H1 (cell line): ENCODE measurements around the gene TRAPPC12. TPM values are rescaled to one million over a fixed set of nuclear protein-coding genes. Genes with fewer than 3 reads are reported as not detected.

Source experiments
- CTCF ChIA-PET: fragments of 300-600 bp; sonication (Branson Sonifier 250); formaldehyde crosslinking; loops from one replicate; lab custom pipeline; 2021; ENCODE audit not compliant: partially characterized antibody; lab: Charles Lee
- POLR2A ChIA-PET: fragments of 300-600 bp; sonication (Branson Sonifier 250); formaldehyde crosslinking; loops from one replicate; lab custom pipeline; 2021; ENCODE audit warnings: inconsistent platforms; ENCODE audit not compliant: partially characterized antibody; lab: Charles Lee
- DNase-seq, 2 experiments: peaks; one replicate each; pipeline versions ENCODE4 v3.0.0 to v3.0.0-alpha.2; 2010 to 2022; ENCODE audit warnings: low spot score in 2 of 2, low read depth in 1 of 2, mixed read lengths in 1 of 2
- FAIRE-seq: peaks from 2 replicates; lab custom pipeline; 2011; peaks lifted over from hg19 to GRCh38; lab: Jason Lieb, UNC
- H2AFZ ChIP-seq: 2 replicates; pipeline ENCODE4 v1.8.1; 2012; ENCODE audit warnings: low read length, inconsistent platforms
- H2AK5ac ChIP-seq: 2 replicates; pipeline ENCODE4 v1.6.1; 2013; ENCODE audit warnings: low read depth, low read length
- H2BK120ac ChIP-seq: replicated peaks from 2 replicates; pipeline ENCODE3; 2013; ENCODE audit warnings: low read depth, low read length, inconsistent platforms
- H2BK12ac ChIP-seq: 2 replicates; pipeline ENCODE4 v1.6.1; 2013; ENCODE audit warnings: low read depth, low read length
- H2BK15ac ChIP-seq: 2 replicates; pipeline ENCODE4 v1.6.1; 2013; ENCODE audit warnings: low read length
- H2BK20ac ChIP-seq: 2 replicates; pipeline ENCODE4 v1.6.1; 2013; ENCODE audit warnings: low read length
- H2BK5ac ChIP-seq: 2 replicates; pipeline ENCODE4 v1.6.1; 2013; ENCODE audit warnings: low read depth, low read length
- H3K14ac ChIP-seq: 2 replicates; pipeline ENCODE4 v1.6.1; 2013; ENCODE audit warnings: inconsistent platforms; ENCODE audit not compliant: insufficient read length
- H3K18ac ChIP-seq: 2 replicates; pipeline ENCODE4 v1.6.1; 2013; ENCODE audit warnings: low read length; ENCODE audit errors: extremely low read depth
- H3K23ac ChIP-seq: 2 replicates; pipeline ENCODE4 v1.6.1; 2013; ENCODE audit warnings: inconsistent platforms; ENCODE audit not compliant: insufficient read length
- H3K23me2 ChIP-seq: 2 replicates; pipeline ENCODE4 v1.6.1; 2013; ENCODE audit warnings: low read depth, low read length
- H3K27ac ChIP-seq: 2 replicates; pipeline ENCODE4 v1.6.1; 2011; ENCODE audit warnings: low read depth, low read length, inconsistent platforms
- H3K27me3 ChIP-seq, 4 experiments: replicated peaks in 1 of 4; 1 replicate in 1 of 4; 2 replicates in 3 of 4; pipeline versions ENCODE4 v1.6.1 to v1.8.1; 2011 to 2013; ENCODE audit warnings: low read length in 3 of 4, mild to moderate bottlenecking in 3 of 4, inconsistent platforms in 2 of 4, mixed read lengths in 2 of 4, moderate library complexity in 1 of 4; ENCODE audit not compliant: control insufficient read depth in 3 of 4, insufficient read depth in 3 of 4; ENCODE audit errors: extremely low read depth in 1 of 4
- H3K36me3 ChIP-seq, 4 experiments: 2 replicates each; pipeline versions ENCODE4 v1.6.1 to v1.8.1; 2011 to 2013; ENCODE audit warnings: mild to moderate bottlenecking in 4 of 4, low read length in 3 of 4, moderate library complexity in 2 of 4, control low read depth in 1 of 4, inconsistent platforms in 1 of 4; ENCODE audit not compliant: insufficient read depth in 4 of 4, control insufficient read depth in 2 of 4
- H3K4ac ChIP-seq: replicated peaks from 2 replicates; pipeline ENCODE3; 2013; ENCODE audit warnings: low read length, low read depth, mixed read lengths, inconsistent platforms; ENCODE audit not compliant: insufficient read length
- H3K4me1 ChIP-seq, 4 experiments: replicated peaks in 1 of 4; 1 replicate in 1 of 4; 2 replicates in 3 of 4; pipeline versions ENCODE4 v1.6.1 to v1.8.1; 2011 to 2013; ENCODE audit warnings: low read length in 3 of 4, inconsistent platforms in 2 of 4, mixed read lengths in 1 of 4; ENCODE audit not compliant: insufficient read depth in 4 of 4, control insufficient read depth in 3 of 4
- H3K4me2 ChIP-seq, 2 experiments: 2 replicates each; pipeline versions ENCODE4 v1.6.1 to v1.8.1; 2011 to 2013; ENCODE audit warnings: low read depth in 2 of 2, low read length in 2 of 2, control low read depth in 1 of 2, inconsistent platforms in 1 of 2, mild to moderate bottlenecking in 1 of 2; ENCODE audit not compliant: insufficient read depth in 1 of 2
- H3K4me3 ChIP-seq, 4 experiments: fragments of 200-600, 300-600 bp in 1 of 4; sonication (generic), shearing (Covaris generic), sonication (Bioruptor Twin) in 1 of 4; 2 replicates each; pipeline versions ENCODE4 v1.5.1 to v1.8.1; 2011 to 2016; ENCODE audit warnings: low read length in 4 of 4, low read depth in 3 of 4, control low read depth in 2 of 4, inconsistent platforms in 2 of 4, mild to moderate bottlenecking in 2 of 4, mixed read lengths in 1 of 4, moderate library complexity in 1 of 4; ENCODE audit not compliant: insufficient read depth in 2 of 4; ENCODE audit errors: extremely low read depth in 1 of 4
- H3K56ac ChIP-seq: replicated peaks from 2 replicates; pipeline ENCODE3; 2013; ENCODE audit warnings: low read depth, mild to moderate bottlenecking, mixed read lengths, low read length, inconsistent platforms; ENCODE audit not compliant: insufficient read length
- H3K79me1 ChIP-seq: 2 replicates; pipeline ENCODE4 v1.6.1; 2013; ENCODE audit warnings: low read depth, low read length, control low read depth
- H3K79me2 ChIP-seq, 2 experiments: 2 replicates each; pipeline versions ENCODE4 v1.6.1 to v1.8.1; 2012 to 2013; ENCODE audit warnings: low read length in 2 of 2, mild to moderate bottlenecking in 2 of 2, inconsistent platforms in 1 of 2; ENCODE audit not compliant: insufficient read depth in 2 of 2, control insufficient read depth in 1 of 2
- H3K9ac ChIP-seq, 4 experiments: replicated peaks in 1 of 4; 1 replicate in 1 of 4; 2 replicates in 3 of 4; pipeline versions ENCODE4 v1.6.1 to v1.8.1; 2011 to 2013; ENCODE audit warnings: low read depth in 3 of 4, low read length in 3 of 4, control low read depth in 2 of 4, mild to moderate bottlenecking in 2 of 4, moderate library complexity in 2 of 4, inconsistent platforms in 1 of 4; ENCODE audit errors: extremely low read depth in 1 of 4
- H3K9me3 ChIP-seq, 2 experiments: 2 replicates each; pipeline versions ENCODE4 v1.6.1 to v1.8.1; 2012 to 2013; ENCODE audit warnings: mild to moderate bottlenecking in 2 of 2, moderate library complexity in 2 of 2, control low read depth in 1 of 2, inconsistent platforms in 1 of 2, low read depth in 1 of 2, low read length in 1 of 2, mixed read lengths in 1 of 2; ENCODE audit not compliant: insufficient read depth in 2 of 2
- H4K20me1 ChIP-seq, 2 experiments: replicated peaks in 1 of 2; 2 replicates each; pipeline versions ENCODE3 to v1.8.1; 2011 to 2013; ENCODE audit warnings: inconsistent platforms in 2 of 2, low read length in 2 of 2, mild to moderate bottlenecking in 1 of 2; ENCODE audit not compliant: insufficient read depth in 2 of 2, control insufficient read depth in 1 of 2
- H4K5ac ChIP-seq: 2 replicates; pipeline ENCODE4 v1.6.1; 2013; ENCODE audit warnings: low read length, low read depth, mixed read lengths, inconsistent platforms; ENCODE audit not compliant: insufficient read length
- H4K8ac ChIP-seq: 2 replicates; pipeline ENCODE4 v1.8.0; 2013; ENCODE audit warnings: mild to moderate bottlenecking, moderate library complexity, low read length, inconsistent platforms; ENCODE audit not compliant: insufficient read depth; ENCODE audit errors: extremely low read depth
- H4K91ac ChIP-seq: replicated peaks from 2 replicates; pipeline ENCODE3; 2013; ENCODE audit warnings: low read length, mixed read lengths, inconsistent platforms; ENCODE audit not compliant: insufficient read length
- CTCF ChIP-seq, 3 experiments: IDR thresholded peaks; 1 replicate in 2 of 3; 2 replicates in 1 of 3; pipeline versions ENCODE4 v1.5.1 to v1.6.1; 2011; ENCODE audit warnings: low read length in 3 of 3, mild to moderate bottlenecking in 3 of 3, inconsistent platforms in 2 of 3, low read depth in 1 of 3, moderate library complexity in 1 of 3; ENCODE audit not compliant: insufficient read depth in 1 of 3; ENCODE audit errors: control extremely low read depth in 1 of 3
- POLR2AphosphoS5 ChIP-seq: IDR thresholded peaks from 2 replicates; pipeline ENCODE4 v1.6.1; 2011; ENCODE audit warnings: low read depth, low read length
- WGBS, 2 experiments: shearing (Covaris generic) in 1 of 2; methylation state at CpG; one replicate each; pipeline versions ENCODE4 v1.1.6 to v1.1.7; 2013 to 2015; ENCODE audit warnings: low lambda C conversion rate in 2 of 2, mixed read lengths in 2 of 2, inconsistent platforms in 1 of 2, low coverage in 1 of 2, missing lambda C conversion rate in 1 of 2; ENCODE audit not compliant: insufficient replicate concordance in 2 of 2, insufficient coverage in 1 of 2, insufficient read length in 1 of 2; ENCODE audit errors: extremely low coverage in 1 of 2, missing lambda C conversion rate in 1 of 2; 5-methylcytosine and 5-hydroxymethylcytosine counted together
- polyA plus RNA-seq, 7 experiments: library from polyadenylated mRNA; depleted of rRNA in 3 of 7; stranded (reverse) in 5 of 7; unstranded in 2 of 7; fragments of >200 nt in 5 of 7; fragments of 200-250 nt in 2 of 7; gene quantifications; 1 replicate in 5 of 7; 2 replicates in 1 of 7; 4 replicates in 1 of 7; pipeline versions ENCODE4 v1.2.1 to v1.2.3, GENCODE V29; 2011 to 2013; ENCODE audit warnings: missing spikeins in 2 of 7, mixed read lengths in 2 of 7
- total RNA-seq: library from RNA; stranded (reverse); fragmentation: NEBNext Ultra II Directional; extraction: Animal tissue kit (Norgen Biotek cat#: 25700); gene quantifications from 2 replicates; pipeline ENCODE4 v1.2.1, GENCODE V29; 2021

Gene TRAPPC12
- total and polyA plus RNA-seq, 2 of the 8 experiments (the other 6 are each of a cell fraction or from before 2014, with no cell fraction given) = 35.0 to 67.3 TPM

GRCh38 chr2:3454802-3455201 is 75.3 kb downstream of the TRAPPC12 start:
- no peak for TF ChIP-seq POLR2AphosphoS5
- peak in 2 of 3 experiments; percentile 2 to 13; a peak in 2 of 4 replicates for TF ChIP-seq CTCF (IDR thresholded peaks at IDR 0.05; ENCODE audit: control extremely low read depth in 1 of 3, insufficient read depth in 1 of 3, low read depth in 1 of 3, low read length in 3 of 3)
- Histone ChIP-seq H3K36me3 (peaks cover 0 to 7% (median 2%) of the 10 kb centered on the region in 4 experiments; a peak in 2 of 8 replicates), H3K23ac (no peak overlapping the region), H3K4me2 (no peak overlapping the region), H3K79me1 (no peaks in the 10 kb centered on the region; the same call in 1 of the 2 replicates), H3K4me1 (no peaks in the 10 kb centered on the region), H2BK12ac (no peak overlapping the region), H3K56ac (no peak overlapping the region), H2AFZ (no peak overlapping the region), H3K23me2 (no peaks in the 10 kb centered on the region), H3K27ac (no peak overlapping the region), H4K91ac (no peak overlapping the region), H3K9me3 (no peaks in the 10 kb centered on the region), H3K79me2 (no peaks in the 10 kb centered on the region), H2AK5ac (no peak overlapping the region), H2BK120ac (no peak overlapping the region), H3K4ac (no peak overlapping the region), H3K18ac (no peak overlapping the region), H3K27me3 (no peaks in the 10 kb centered on the region), H4K20me1 (peaks cover 0 to 7% of the 10 kb centered on the region in 2 experiments), H3K14ac (no peak overlapping the region), H4K5ac (no peak overlapping the region), H4K8ac (no peak overlapping the region), H2BK5ac (no peak overlapping the region), H2BK20ac (no peak overlapping the region), H3K4me3 (no peak overlapping the region; a peak in 1 of 8 replicates), H3K9ac (no peak overlapping the region), H2BK15ac (no peak overlapping the region)
- DNase-seq = no peak
- CTCF ChIA-PET = interaction anchor here (1.2 to 5.4 kb wide), 3 partner anchors 8 to 16 kb away, joined by 3 to 51 read pairs (median 33); no protein-coding TSS in a partner anchor
- POLR2A ChIA-PET = interaction anchor here (0.9 to 1.4 kb wide), 2 partner anchors 8 to 126 kb away, joined by 3 read pairs; no protein-coding TSS in a partner anchor
- WGBS, 2 experiments = 90% methylated on average over 22 of the region's 22 CpGs; no CpG with 5 or more reads in 1 of the 2 experiments
- no peak for FAIRE-seq
